A549 (cell line): Measurements from ENCODE around the gene SLFN13.

Source experiments
- CHD2 ChIP-seq: fragments of 150-350 bp; IDR thresholded peaks from 2 replicates; pipeline ENCODE4 v1.6.1; 2014; ENCODE audit warnings: low read length; ENCODE audit not compliant: partially characterized antibody
- SMC3 ChIP-seq: fragments of >200 bp; sonication (Bioruptor Twin); formaldehyde crosslinking; IDR thresholded peaks from 3 replicates; pipeline ENCODE4 v1.6.1; 2018; ENCODE audit warnings: inconsistent platforms

DNA sequence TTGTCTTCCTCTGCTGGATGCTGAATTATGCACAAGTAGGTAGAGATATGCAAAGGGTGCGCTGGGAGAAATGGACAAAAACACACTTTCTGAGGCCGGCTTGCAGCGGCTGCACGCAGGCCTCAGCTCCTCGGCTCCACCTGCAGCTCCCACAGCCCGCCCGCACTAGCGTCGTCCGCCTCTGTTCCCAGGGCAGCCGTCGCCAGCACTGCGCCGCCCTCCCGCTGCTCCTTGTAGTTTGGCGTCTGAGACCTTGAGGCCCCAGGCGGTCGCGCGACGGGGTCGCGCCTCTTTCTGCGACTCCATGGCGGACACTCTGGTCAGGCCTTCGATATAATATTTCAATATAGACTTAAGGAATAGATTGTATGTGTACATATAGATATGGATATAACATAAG, 41.0 kb downstream of the SLFN13 start:
- TF ChIP-seq SMC3 (no peak), CHD2 (no peak)
